NOMO-1 treated with dmso at 0.1 percent for 144 hours (cell line): ENCODE data around the gene SUN5.
"Not testable (repeated sequence)": the region's sequence is repeated elsewhere in the genome, so short reads cannot be mapped to it uniquely, and the experiment has no call there.

Experiments
- DNase-seq: peaks from one replicate; lab custom pipeline; 2025; ENCODE audit not compliant: unreplicated experiment; lab: John Stamatoyannopoulos, UW

SUN5 gene

GRCh38 chr20:32978009-32978335 lies 26.3 kb downstream of the SUN5 start:
- no peak for DNase-seq

- no peak for DNase-seq
These were observed 26.8 kb downstream of the SUN5 start for GRCh38 chr20:32977281-32978008.

GRCh38 chr20:32976746-32977145 lies 27.5 kb downstream of the SUN5 start:
- DNase-seq: no peak

- DNase-seq: no peak
These were observed 28.2 kb downstream of the SUN5 start for GRCh38 chr20:32975698-32976674.

GRCh38 chr20:32975121-32975520 lies 29.1 kb downstream of the SUN5 start:
- DNase-seq: not testable (repeated sequence)

- DNase-seq: not testable (repeated sequence)
These were observed 29.8 kb downstream of the SUN5 start for GRCh38 chr20:32974204-32975064.

GRCh38 chr20:32973077-32973717 lies 31.0 kb downstream of the SUN5 start:
- DNase-seq: no peak

GRCh38 chr20:32972181-32973076 lies 31.8 kb downstream of the SUN5 start:
- peak; percentile 28 for DNase-seq

GRCh38 chr20:32971703-32972161 lies 32.5 kb downstream of the SUN5 start:
- no peak for DNase-seq

GRCh38 chr20:32970973-32971300 lies 33.3 kb downstream of the SUN5 start:
- DNase-seq: no peak

- no peak for DNase-seq
These were observed 33.9 kb downstream of the SUN5 start for GRCh38 chr20:32970115-32970972.

GRCh38 chr20:32969356-32970114 lies 34.7 kb downstream of the SUN5 start:
- DNase-seq: no peak

GRCh38 chr20:32968478-32969241 lies 35.6 kb downstream of the SUN5 start:
- DNase-seq: no peak

- DNase-seq: no peak
These were observed 36.2 kb downstream of the SUN5 start for GRCh38 chr20:32967961-32968457.

- DNase-seq: no peak
These were observed 37.1 kb downstream of the SUN5 start for GRCh38 chr20:32966881-32967781.

- no peak for DNase-seq
These were observed 37.9 kb downstream of the SUN5 start for GRCh38 chr20:32966382-32966781.
